Kidney epithelial cell (primary cell): ENCODE data around the gene MVB12B. TPM values are rescaled to one million over a fixed set of nuclear protein-coding genes. Genes with fewer than 3 reads are reported as not detected.

Experiments used
- DNase-seq: peaks from one replicate; pipeline ENCODE4 v3.0.0-alpha.2; 2010; ENCODE audit warnings: low read depth
- H3K27me3 ChIP-seq: 2 replicates; pipeline ENCODE4 v1.6.0; 2011; ENCODE audit warnings: low read length; ENCODE audit not compliant: control insufficient read depth, insufficient read depth
- H3K36me3 ChIP-seq: 2 replicates; pipeline ENCODE4 v1.5.1; 2011; ENCODE audit warnings: low read length; ENCODE audit not compliant: control insufficient read depth, insufficient read depth
- H3K4me3 ChIP-seq: 2 replicates; pipeline ENCODE4 v1.5.1; 2011; ENCODE audit warnings: low read depth, mild to moderate bottlenecking, control low read depth, low read length
- total RNA-seq: library from RNA; depleted of rRNA; stranded (reverse); fragments of >200 nt; gene quantifications from 2 replicates; pipeline ENCODE4 v1.2.3, GENCODE V29; 2015
- TF ChIP-seq, protein P1 (sequence below): IDR thresholded peaks from 2 replicates; pipeline ENCODE4 v1.5.1; 2011; ENCODE audit warnings: mild to moderate bottlenecking, moderate library complexity, low read length, control low read depth, inconsistent platforms; ENCODE audit not compliant: insufficient read depth, poor library complexity, severe bottlenecking

Gene MVB12B
- total RNA-seq, 1 donor from 2014 or later, result 13.1 TPM

DNA sequence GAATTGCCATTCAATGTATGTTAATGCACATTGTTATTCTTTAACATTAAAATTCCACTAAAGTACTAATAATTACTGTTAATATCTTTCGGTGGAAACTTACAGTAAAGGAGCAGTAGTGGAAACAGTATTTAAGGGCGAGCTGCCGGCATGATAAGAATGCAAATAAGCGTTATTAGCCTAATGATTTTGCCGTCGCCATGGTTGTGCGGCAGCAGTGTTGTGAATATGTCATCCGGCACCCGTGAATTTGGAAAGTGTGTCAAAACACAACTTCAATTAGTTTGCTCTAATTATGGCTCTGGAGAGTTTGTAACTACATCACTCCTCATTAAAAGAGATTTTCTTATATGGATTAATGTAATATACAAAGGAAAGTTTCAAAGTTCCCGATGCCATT lies 81.4 kb downstream of the MVB12B start:
- no peak for DNase-seq
- H3K36me3 ChIP-seq, result no peaks in the 10 kb centered on the region
- TF ChIP-seq, protein P1, sequence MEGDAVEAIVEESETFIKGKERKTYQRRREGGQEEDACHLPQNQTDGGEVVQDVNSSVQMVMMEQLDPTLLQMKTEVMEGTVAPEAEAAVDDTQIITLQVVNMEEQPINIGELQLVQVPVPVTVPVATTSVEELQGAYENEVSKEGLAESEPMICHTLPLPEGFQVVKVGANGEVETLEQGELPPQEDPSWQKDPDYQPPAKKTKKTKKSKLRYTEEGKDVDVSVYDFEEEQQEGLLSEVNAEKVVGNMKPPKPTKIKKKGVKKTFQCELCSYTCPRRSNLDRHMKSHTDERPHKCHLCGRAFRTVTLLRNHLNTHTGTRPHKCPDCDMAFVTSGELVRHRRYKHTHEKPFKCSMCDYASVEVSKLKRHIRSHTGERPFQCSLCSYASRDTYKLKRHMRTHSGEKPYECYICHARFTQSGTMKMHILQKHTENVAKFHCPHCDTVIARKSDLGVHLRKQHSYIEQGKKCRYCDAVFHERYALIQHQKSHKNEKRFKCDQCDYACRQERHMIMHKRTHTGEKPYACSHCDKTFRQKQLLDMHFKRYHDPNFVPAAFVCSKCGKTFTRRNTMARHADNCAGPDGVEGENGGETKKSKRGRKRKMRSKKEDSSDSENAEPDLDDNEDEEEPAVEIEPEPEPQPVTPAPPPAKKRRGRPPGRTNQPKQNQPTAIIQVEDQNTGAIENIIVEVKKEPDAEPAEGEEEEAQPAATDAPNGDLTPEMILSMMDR, result no peak
- no peaks in the 10 kb centered on the region for H3K27me3 ChIP-seq
- no peak overlapping the region for H3K4me3 ChIP-seq

DNA sequence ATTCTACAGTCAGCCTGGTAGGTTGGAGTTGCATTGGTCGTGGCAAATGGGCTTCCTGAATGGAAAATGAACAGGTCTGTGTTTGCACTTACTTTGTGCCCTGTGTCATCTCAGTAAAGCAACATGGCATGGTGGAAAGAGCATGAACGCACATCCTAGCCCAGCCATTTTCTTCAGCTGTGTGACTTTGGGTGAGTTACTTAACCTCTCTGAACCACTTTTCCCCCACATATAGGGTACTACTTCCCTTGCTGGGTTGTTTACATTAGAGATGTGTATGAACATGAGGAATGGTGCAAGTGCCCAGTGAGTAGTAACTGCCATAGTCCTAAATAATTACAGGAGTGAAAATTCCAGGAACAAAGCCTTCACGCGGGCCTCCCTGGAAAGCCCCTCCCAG lies 83.6 kb downstream of the MVB12B start:
- no peak overlapping the region for H3K4me3 ChIP-seq
- DNase-seq, result no peak
- no peaks in the 10 kb centered on the region for H3K27me3 ChIP-seq
- TF ChIP-seq, protein P1, result no peak
- no peaks in the 10 kb centered on the region for H3K36me3 ChIP-seq

DNA sequence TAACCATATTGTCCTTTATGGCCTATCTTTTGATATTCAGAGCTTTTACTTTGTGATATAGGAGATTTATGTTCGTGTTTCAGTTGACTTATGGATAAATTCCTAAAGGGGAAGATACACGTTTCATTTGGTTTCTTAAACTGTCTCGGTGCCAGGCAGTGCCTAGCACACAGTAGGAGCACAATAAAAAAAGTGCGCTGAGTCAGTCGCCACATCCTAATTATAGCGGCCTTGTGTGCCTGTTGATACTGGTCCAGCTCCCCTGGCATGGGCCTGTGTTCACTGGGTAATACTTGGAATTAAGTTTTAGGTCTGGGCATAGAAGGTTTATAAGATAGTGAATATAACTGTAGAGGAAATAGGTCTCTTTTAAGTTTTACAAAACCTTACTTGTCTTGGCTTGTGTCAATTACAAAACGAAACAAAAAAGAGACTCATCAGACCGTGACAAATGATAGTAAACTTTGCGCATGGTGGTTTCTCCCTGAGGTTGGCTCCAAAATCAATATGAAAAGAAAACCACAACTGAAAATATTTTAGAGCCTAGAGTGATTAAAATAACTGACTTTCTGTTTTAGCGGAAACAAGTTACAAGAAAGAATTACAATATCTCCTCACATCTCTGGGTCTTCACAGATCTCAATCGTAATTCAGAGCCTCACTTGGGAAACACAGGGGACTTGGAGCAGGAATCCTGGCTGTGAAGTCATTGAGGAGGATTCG lies 84.8 kb downstream of the MVB12B start:
- Histone ChIP-seq H3K36me3 (no peaks in the 10 kb centered on the region), H3K27me3 (no peaks in the 10 kb centered on the region), H3K4me3 (no peak overlapping the region)
- TF ChIP-seq, protein P1, result no peak
- DNase-seq, result peak; percentile 25

DNA sequence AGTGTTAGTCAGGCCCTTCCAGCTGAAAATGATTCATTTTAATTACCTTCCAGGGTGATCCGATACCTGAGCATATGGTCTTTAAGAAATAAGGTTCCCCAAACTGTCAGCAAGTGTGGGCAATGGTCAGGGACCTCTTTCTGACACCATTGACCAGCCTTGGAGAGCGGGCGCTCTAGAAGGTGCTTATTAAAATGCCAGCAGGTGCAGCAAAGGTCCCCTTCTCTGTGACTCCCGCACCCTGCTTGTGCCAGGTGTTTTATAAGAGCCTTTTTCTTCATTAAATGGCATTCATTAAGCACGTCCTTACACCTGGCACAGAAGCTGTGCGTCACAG lies 85.3 kb downstream of the MVB12B start:
- H3K36me3 ChIP-seq, result no peaks in the 10 kb centered on the region
- H3K4me3 ChIP-seq, result no peak overlapping the region
- H3K27me3 ChIP-seq, result no peaks in the 10 kb centered on the region
- TF ChIP-seq, protein P1, result no peak
- DNase-seq, result no peak

DNA sequence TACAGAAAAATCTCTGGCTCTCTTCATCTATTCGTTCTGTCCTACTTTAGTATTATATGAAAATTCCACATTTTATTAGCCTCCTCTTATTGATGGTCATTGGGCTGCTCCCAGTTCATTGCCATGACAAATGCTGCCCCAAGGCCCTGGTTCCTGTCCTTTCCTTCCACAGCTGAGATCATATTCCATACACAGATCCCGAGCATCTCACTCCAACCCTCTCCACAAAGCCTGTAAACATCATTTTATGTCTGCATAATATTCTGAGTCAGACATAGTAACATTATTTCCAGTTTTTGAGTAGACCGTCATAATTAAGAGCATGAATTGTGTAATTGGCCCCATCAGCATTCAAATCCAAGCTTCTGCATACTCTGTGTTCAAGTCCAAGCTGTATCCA lies 86.3 kb downstream of the MVB12B start:
- Histone ChIP-seq H3K4me3 (no peak overlapping the region), H3K36me3 (no peaks in the 10 kb centered on the region), H3K27me3 (no peaks in the 10 kb centered on the region)
- DNase-seq, result no peak
- TF ChIP-seq, protein P1, result no peak
